RPMI7951 (cell line): Measurements from ENCODE around the gene WDR74. TPM values are rescaled to one million over a fixed set of nuclear protein-coding genes. Genes with fewer than 3 reads are reported as not detected.
"Not testable (repeated sequence)": the region's sequence is repeated elsewhere in the genome, so short reads cannot be mapped to it uniquely, and the experiment has no call there.

Experiments
- DNase-seq: peaks from one replicate; pipeline ENCODE4 v3.0.0-alpha.2; 2012; ENCODE audit warnings: low read depth
- total RNA-seq: library from RNA; depleted of rRNA; stranded (reverse); fragments of >200 nt; shearing (Covaris generic); gene quantifications from 2 replicates; pipeline ENCODE4 v1.2.3, GENCODE V29; 2014

Gene WDR74
- total RNA-seq, 1 experiment from 2014 or later, result 61.3 TPM

DNA sequence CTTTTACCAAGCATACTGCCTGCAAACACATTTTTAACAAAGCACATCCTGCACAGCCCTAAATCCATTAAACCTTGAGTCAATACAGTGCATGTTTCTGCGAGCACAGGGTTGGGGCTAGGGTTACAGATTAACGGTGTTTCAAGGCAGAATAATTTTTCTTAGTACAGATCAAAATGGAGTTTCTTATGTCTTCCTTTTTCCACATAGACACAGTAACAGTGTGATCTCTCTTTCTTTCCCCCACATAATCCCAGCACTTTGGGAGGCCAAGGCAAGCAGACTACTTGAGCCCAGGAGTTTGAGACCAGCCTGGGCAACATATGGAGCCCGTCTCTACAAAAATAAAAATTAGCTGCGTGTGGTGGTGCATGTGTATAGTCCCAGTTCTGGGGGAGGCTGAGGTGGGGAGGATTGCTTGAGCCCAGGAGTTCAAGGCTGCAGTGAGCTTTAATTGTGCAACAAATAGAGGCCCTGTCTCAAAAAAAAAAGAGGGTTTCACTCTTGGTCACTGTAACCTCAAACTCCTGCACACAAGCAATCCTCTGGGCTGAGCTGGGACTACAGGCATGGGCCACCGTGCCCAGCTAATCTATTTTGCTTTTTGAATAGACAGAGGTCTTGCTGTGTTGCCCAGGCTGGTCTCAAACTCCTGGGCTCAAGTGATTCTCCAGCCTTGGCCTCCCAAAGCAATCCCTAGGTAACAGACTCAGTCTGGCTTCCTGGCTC is 21.6 kb upstream of the WDR74 start:
- no peak for DNase-seq

DNA sequence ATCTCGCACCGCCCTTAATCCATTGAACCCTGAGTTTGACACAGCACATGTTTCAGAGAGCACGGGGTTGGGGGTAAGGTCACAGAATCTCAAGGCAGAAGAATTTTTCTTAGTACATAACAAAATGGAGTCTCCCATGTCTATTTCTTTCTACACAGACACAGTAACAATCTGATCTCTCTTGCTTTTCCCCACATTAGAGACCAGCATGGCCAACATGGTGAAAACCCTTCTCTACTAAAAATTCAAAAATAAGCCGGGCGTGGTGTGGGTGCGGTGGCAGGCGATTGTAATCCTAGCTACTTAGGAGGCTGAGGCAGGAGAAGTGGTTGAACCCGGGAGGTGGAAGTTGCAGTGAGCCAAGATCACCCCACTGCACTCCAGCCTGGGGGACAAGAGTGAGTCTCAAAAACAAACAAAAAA is 19.9 kb upstream of the WDR74 start:
- not testable (repeated sequence) for DNase-seq

DNA sequence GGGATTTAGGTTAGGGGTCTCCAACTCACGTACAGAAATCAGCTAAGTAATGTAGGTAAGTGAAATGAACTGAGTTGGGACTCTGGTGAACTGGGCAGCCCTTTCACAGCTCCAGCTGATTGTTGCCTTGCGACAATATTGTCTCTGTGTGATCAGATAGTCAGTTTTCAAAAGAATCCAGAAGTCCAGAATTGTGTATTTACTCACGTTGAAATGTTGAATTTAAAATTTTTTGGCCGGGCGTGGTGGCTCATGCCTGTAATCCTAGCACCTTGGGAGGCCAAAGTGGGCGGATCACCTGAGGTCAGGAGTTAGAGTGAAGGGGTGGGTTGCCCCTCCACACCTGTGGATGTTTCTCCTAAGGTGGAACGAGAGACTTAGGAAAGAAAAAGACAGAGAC is 18.8 kb upstream of the WDR74 start:
- no peak for DNase-seq

DNA sequence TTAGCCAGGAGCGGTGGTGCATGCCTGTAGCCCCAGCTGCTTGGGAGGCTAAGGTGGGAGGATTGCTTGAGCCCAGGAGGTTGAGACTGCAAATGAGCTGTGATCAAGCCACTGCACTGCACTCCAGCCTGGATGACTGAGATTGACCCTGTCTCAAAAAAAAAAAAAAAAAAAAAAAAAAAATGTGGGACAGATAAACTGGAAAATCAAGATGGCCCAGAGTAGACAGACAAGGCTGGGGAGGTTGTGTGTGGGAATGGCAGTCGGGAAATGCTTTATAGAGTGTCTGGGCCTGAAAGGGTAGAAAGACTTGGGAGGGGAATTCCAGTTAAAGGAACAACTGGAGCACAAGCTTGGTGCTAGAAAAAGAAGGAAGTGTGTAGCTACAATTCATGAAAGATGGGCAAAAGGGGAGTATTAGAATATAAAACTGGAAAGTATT is 18.2 kb upstream of the WDR74 start:
- no peak for DNase-seq

DNA sequence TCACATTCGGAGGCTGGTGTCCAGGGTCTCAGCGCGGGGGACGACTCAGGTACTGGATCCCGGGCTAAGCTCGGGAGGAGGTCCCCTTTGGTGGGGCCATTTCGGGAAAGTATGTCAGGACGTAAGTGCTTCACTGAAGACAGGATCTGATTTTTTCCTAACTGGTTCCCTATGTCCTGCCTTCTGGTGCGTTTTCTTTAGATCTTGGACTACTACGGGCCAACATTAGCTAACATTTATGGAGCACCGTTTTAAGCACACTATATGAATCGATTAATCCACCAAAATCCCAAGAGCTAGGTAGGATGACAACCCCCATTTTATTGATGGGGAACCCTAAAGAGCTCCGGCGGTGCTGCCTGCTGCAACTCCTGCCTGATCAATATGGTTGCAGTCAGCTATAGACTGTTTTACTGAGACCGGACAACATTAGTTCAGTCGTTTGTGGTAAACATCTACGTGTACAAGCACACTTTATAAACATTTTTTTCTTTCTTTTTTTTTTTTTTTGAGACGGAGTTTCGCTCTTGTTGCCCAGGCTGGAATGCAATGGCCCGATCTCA is 17.0 kb upstream of the WDR74 start:
- no peak for DNase-seq

DNA sequence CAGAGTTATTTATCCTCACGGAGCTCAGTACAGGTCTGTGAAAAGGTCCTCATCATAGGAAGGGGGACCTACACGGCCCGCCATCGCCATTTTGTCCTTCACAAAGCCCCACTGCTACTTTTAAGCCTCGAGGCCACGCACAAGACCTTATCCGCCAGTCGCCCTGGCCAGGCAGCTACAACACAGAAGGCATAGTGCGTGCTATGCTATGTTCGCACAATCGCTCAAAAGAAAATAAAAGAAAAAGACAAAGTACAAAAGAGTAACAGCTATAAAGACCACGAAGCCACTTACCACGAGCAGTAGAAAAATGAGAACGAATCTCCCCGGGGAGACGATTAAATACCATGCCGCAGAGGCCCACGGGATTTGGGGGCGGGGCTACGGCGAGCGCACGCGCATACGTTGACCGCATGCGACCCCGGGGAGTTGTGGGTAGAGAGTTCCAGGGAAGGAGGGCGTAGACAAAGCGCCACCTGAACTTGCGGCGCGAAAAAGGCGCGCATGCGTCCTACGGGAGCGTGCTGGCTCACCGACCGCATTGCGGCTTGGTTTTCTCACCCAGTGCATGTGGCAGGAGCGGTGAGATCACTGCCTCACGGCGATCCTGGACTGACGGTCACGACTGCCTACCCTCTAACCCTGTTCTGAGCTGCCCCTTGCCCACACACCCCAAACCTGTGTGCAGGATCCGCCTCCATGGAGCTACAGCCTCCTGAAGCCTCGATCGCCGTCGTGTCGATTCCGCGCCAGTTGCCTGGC is 16.4 kb upstream of the WDR74 start:
- DNase-seq, result peak; percentile 97

DNA sequence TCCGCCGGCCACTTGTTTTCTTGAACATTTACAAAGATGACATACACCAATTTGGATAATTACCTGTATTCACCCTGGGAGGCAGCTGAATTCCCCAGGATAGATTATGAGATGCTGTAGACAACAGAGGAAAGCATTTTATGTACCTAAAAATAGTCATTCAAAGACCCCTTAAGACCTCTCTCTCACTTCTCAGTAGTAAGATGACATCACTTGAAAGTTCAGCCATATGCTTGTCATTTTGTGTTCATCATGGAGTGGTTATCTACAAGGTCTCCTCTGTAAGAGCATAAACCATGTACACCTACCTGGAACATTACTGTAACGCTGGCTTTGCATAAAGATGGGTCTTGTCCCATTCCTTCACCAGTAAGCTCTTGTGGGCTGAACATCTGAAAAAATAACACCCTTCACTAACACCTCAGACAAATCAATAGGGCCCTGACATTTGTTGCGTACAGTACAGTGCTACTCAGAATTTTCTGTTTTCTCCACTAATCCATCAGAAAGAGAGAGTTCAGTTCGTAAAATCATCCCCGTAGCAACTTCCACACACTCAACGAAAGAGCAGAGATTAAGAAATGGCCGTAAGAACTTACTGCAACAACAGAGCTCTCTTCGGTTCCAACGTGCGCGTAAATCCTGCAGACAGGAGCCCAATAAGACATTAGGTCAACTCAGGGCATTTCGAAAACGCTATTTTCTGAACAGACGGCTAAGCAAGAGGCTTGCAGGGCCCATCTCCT is 15.6 kb upstream of the WDR74 start:
- DNase-seq, result no peak

DNA sequence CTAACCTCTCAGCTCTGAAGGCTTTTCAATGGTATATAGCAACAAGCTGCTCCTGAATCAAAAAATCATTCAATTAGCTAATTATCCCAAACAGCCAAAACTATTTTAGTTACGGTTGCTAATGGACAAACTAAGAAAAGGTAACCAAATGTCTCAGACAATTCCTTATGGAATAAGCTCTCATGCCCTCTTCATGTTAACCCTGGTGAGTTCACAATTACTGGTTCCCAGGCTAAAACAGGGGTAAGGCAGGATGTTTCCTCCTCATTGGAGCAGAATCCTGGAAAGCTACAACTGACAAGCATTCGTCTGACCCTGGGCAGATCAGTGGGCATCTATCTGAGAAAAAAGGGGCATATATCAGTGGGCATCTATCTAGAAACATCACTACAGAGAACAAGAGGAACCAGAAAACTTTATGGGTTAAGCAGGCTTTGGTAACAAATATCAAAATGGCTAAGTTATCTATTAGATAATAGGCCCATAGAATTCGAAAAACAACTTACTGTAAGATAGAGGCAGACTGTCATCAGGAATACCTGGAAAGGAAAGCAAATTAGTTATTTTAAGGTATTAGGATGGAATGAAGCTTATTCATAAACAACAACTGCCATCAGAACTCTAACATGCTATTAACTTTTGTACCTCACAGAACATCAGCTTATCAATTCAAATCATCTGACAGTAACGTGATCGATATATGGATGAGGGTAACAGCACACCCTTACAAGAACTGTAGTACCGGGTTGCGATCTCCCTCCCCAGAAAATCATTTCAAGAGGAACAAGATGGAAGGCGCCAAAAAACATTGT is 14.8 kb upstream of the WDR74 start:
- DNase-seq, result no peak

DNA sequence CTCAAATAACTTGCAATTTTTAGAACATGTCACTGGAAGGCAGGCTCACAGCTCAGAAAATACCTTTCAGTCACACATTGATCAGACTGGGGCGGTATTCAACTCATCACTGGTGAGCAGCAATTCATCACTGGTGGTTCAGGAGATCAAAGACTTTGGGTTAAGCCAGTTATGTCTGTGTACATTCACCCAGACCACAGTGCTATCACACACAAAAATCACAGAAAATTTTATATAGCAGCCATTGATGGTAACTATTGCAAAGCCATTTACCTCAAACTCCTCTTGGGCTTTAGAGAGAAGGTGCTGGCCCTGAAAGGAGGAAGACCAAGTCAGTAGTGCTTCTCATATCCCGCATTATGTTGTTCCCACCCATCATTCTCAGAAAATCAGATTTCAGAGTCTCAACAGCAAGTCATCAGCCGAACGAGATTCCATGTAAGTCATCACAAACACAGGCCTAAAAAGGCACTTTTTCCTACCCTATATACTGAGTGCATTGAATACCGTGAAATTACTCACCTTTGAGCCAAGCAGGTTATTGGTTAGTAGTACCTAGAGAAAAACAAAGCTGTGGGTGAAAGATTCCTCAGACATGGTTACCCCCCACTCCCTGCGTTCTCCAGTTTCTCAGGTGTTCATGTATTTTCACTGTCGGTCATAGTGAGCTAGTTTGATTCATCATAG is 14.0 kb upstream of the WDR74 start:
- DNase-seq, result no peak

DNA sequence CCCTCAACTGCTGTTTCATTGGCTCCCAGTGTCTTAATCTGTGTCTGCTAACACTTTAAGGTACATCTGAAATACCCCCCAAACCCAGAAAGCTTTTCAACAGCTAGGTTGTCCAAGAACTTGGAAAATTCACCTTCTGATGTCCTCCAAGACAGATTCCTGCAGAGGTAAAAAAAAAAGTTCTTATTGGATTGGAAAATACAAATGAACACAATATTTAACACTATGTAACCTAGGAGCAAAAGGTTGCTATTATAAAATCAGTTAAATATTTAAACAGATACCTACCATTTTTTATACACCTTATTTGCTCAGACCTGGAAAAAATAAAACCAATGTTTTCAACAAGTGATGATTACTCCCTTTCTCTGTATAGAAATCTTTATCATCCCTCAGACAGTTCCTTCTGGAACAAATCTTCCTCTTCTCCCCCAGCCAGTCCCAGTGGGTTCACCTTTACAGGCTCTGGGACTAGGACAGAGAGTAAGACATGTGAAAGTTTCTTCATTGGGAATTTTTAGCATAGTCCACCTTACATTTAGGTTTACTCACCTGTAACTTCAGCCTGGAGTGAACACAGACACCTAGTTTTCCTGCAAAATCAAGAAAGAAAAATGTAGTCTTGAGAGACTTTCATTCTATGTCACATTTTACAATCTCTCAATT is 13.3 kb upstream of the WDR74 start:
- DNase-seq, result no peak

DNA sequence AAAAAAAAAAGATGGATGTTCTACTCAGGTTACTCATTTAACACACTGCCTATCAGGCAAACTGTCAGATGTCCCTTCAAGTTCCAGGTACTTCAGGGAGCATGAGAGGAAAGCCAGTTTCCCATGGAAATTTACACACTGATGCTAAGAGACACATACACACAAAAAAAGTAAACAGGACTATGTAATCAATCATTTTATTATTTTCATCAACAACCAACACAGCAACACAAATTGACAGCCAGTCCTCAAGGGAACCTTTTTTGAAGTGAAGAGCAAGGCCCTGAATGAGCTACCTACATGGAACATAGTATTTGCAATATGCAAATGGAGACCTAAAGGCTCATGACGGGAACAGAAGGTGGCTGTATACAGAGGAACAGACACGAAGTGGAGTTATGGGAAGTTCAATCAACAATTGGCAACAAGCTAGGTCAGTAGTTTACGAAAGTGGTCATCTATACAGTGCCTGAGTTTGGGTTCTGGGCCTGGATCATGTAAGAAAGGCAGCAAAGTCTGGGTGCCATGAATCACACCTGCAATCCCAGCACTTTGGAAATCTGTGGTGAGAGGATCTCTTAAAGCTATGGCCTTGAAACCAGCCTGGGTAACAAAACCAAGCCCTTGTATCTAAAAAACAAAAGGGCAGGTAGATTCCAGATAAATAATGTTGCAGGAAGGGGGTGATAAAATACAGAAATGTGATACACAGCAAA is 12.6 kb upstream of the WDR74 start:
- no peak for DNase-seq

DNA sequence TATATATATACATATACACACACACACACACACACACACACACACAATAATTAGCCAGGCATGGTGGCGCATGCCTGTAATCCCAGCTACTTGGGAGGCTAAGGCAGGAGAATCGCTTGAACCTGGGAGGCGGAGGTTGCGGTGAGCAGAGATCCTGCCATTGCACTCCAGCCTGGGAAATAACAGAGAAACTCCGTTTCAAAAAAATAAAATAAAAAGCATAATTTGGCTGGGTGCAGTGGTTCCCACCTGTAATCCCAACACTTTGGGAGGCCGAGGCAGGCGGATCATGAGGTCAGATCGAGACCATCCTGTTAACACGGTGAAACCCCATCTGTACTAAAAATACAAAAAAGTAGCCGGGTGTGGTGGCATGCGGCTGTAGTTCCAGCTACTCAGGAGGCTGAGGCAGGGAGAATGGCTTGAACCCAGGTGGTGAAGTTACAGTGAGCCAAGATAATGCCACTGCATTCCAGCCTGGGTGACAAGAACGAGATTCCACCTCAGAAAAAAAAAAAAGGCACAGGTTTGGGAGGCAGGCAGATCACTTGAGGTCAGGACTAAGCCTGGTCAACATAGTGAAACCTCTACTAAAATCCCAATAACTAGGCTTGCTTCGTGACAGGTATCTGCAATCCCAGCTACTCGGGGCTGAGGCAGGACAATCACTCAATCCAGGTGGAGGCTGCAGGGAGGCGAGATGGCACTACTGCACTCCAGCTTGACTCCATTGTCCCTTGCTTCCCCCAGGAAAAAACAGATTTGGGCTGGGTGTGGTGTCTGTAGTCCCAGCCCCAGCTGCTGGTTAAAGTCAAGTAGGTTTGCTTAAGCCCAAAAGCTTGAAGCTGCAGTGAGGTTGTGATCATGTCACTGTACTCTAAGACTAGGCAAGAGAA is 11.8 kb upstream of the WDR74 start:
- no peak for DNase-seq

DNA sequence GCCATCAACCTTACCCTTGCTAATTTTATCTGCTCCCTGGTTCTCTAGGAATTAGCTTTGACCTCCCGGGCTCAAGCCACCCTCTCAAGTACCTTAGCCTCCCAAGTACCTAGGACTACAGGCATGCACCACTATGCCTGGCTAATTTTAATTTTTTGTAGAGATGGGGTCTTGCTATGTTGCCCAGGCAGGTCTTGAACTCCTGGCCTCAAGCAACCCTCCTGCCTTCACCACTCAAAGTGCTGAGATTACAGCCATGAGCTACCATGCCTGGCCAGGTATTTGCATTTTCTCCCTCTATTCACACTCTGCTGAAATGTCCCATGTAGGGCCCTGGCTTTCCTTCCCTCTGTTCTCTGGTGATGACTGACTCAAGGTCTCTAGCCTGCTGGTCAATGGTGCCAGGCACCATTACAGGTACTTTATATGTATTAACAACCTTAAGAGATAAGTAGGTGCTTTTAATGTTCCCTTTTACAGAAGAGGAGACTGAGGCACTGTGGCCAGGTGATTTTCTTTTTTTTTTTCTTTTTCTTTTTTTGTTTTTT is 8.5 kb upstream of the WDR74 start:
- no peak for DNase-seq

DNA sequence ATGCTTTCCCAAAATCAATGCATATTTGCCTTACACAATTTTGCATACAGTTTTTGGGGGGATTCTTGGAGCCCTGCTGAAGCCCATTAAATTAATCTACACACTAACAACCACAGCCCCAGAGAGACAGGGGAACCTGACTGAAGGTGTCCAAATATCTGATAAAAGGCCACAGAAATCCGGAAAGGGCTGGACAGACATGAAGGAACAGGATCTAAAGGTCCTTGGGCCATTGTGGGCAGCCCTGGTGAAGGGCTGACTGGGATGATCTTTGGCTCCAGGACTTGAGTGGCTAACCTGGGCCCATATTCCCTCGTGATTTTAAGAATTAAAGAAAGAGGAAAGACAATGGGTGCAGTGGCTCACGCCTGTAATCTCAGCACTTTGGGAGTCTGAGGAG is 6.8 kb upstream of the WDR74 start:
- DNase-seq, result no peak

DNA sequence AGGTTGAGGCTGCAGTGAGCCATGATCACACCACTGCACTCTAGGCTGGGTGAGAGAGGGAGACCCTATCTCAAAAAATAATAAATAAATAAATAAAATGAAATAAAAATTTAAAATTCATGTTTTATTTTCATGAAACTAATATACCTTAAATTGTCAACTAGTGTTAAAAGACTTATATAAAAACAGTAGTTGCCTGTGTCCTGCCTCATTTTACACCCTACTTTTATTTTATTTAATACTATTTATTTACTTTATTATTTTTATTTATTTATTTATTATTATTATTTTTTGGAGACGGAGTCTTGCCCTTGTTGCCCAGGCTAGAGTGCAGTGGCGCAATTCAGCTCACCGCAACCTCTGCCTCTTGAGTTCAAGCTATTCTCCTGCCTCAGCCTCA is 4.8 kb upstream of the WDR74 start:
- DNase-seq, result no peak

DNA sequence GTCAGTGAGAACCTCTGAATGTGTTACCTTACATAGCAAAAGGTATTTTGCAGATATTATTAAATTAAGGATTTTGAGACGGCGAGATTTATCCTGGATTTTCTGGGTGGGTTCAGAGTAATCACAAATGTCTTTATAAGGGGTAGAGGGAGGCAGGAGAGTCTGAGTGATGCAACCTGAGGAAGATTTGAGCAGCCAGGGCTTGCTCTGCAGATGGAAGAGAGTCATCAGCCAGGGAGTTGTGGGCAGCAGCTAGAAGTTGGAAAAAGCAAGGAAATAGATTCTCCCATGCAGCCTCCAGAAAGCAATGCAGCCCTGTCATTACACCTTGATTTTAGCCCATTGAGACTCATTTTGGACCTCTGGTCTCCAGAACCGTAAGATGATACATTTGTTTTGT is 4.1 kb upstream of the WDR74 start:
- no peak for DNase-seq

DNA sequence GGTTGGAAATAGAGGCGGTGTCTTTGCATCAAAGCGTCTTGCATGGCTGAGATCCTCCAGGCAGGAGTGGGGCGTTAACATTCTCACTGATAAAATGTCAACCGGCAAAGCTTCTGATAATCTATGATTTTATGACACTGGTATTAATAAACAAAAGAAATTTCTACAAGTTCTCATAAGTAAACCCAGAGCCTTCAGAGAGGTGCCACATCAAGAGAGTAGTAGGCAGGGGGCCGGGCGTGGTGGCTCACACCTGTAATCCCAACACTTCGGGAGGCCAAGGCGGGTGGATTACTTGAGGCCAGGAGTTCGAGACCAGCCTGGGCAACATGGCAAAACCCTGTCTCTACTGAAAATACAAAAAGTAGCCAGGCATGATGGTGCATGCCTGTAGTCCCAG is 3.5 kb upstream of the WDR74 start:
- DNase-seq, result not testable (repeated sequence)

DNA sequence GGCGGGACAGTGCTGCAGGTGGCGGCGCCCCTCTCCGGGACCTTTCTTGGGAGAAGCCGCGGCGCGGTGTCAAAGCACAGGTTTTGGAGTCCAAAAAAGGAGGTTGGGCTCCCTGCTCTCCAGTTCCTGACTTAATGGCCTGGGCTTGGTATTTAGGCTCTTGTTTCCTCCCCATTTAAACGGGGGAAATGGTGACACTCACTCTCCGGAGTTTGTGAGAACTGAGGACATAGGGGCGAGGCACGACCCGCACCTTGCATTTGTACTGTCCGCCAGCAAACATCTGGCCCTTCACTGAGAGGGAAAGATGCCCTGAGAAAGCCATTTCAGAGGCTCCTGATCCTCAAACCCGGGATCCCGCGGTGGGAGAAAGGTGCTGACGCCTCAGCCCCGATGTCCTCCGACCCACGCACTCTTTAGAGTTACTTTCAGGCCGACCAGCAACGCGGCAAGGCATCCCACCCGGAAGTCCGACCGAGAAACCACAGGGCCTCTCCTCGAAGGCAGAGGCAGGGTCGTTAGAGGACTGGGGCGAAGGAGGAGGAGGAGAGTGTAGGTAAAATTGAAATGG is 2.9 kb upstream of the WDR74 start:
- DNase-seq, result no peak
